HG03520 (cell line): ENCODE results near the gene PRAF2.

ENCODE experiments used
- ATAC-seq: cut with Tn5 transposase; IDR thresholded peaks from one replicate; pipeline ENCODE4 v1.9.1; 2021; ENCODE audit warnings: mild to moderate bottlenecking, moderate library complexity; ENCODE audit not compliant: unreplicated experiment

PRAF2 gene

DNA sequence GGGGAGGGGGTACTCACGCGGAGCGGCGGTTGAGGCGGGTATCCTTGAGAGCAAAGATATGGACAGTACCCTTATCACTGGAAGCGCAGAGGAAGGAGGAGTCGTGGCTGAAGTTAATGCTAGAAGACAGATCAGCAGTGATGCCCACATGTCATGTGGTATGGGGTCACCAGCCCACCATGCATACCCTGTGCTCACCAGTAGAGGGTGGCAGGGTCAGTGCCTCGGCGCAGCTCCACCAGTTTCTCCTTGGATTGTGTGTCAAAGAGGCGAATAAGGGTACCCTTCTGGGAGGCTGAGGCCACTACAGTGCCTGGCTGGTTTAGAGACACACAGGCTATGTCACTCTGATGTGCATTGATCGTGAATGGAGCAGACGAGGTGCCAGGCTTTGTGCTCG lies 1.5 kb upstream of the PRAF2 start:
- no peak for ATAC-seq

DNA sequence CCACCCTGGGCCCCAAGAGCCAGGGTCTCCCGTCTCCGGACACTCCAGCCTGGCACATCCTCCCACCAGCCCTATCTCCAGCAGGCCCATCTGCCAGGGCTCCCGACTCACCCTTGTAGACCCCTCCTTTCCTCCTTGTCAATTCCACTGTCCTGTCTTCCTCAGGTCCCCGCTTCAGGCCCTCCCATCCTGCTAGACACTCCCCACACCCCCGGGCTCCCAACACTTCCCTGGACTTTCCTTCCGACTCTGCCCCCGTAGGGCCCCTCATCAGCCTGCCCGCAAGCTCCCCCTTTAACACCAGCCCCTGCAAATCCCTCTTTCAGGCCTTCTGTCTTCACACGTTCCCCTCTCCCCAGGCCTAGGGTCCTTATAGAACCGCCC lies 1.1 kb downstream of the PRAF2 start:
- ATAC-seq = no peak

DNA sequence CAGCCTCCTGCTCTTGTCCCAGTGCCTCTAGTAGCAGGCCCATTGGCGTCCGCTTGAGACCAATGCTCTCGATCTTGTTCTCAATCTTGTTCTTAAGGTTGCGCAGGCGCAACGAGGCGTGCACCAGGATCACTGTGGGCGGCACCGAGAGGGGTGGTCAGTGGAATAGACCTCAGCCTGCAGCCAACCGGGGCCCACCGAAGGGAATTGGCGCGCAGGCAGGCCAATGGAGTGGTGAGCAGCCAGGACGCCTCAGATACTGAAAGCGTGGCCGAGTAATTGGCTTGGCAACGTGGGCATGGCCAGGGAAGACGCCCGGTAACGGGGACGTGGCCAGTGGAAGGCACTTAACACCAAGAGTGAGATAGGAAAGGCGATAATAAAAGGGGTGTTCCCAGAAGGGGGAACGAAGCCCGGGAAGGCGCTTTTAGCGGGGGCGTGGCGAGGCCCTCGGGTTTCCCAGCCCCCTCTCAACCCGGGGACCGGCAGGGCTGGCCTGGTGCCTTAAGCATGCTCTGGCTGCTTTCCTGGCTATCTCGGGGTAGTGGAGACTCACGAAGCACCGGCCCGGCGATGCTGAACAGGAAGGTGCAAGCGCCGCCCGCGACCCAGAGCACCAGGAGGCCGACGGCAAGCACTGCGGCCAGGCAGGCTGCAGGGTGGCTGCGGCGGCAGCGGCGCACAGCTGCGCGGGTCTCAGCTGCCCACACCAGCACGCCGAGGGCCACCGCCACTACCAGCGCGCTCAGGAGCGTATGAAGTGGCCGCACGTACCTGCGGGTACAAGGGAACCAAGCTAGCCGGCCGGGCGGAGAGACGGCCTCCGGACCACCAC lies 1.7 kb downstream of the PRAF2 start:
- no peak for ATAC-seq

DNA sequence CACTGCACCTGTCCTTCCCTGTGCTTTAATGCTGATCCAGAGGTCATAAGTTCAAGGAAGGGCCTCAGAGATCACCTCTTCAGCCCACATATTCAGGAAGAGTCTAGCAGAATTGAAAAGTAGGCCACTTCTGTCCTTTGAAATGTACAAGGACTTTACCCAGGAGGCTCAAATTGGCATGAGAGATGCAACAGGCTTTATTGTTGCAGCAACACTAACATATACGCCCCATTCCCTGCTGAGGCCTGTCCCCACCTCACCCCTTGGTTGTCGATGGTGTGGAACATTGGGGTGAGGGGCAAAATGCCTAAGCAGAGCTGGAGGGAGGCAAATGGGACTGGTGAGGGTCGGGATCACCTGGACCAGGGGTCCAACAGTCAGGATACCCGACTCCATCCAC lies 2.8 kb downstream of the PRAF2 start:
- ATAC-seq = no peak

DNA sequence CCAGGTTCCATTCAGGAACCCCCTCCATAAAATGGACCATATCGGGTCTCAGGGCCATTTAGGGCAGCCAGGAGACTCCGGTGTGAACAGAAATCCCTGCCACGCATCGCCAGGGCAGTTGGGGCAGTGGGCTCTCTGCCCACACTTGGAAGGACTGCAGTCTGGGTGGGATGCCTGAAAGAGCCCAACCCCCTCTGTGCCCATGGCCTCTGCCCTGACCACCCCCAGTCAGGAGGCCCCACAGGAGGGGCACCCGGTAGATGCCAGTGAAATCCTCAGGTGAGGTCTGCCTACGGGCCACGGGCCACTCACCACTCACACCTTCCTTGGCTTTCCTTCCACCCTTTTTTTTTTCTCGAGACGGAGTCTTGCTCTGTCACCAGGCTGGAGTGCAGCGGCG lies 4.8 kb downstream of the PRAF2 start:
- no peak for ATAC-seq

DNA sequence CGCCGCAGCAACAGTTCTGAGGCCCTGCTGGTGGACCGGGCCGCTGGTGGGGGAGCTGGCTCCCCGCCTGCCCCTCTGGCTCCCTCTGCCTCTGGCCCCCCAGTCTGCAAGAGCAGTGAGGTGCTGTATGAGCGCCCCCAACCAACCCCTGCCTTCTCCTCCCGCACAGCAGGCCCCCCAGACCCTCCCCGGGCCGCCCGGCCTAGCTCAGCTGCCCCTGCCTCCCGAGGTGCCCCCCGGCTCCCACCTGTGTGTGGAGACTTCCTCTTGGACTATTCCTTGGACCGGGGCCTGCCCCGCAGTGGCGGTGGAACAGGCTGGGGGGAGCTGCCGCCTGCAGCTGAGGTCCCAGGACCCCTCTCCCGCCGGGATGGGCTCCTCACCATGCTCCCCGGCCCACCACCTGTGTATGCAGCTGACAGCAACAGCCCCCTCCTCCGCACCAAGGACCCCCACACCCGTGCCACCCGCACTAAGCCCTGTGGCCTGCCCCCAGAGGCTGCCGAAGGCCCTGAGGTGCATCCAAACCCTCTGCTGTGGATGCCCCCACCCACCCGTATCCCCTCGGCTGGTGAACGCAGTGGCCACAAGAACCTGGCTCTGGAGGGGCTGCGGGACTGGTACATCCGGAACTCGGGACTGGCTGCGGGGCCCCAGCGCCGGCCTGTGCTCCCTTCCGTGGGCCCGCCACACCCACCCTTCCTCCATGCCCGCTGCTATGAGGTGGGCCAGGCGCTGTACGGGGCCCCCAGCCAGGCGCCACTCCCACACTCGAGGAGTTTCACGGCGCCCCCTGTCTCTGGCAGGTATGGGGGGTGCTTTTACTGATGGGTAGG lies 6.3 kb downstream of the PRAF2 start:
- no peak for ATAC-seq

DNA sequence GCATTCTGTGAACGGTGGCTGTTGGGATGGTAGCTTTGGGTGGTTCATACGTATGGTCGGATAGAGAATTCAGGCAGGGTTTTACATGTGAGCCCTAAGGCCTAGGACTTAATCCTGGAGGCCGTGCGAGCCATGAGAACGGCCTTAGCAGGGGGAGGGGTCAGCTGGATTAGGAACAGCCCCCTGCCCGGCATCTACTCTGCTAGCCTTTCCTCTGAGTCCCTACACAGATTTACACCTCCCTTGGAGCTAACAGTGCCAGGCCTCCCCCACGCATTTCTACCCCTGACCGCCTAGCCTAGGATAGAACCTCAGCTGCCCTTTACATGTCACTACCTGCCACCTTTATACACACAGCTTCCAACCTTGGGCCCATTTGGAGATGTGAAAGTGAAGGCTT lies 7.1 kb downstream of the PRAF2 start:
- no peak for ATAC-seq

DNA sequence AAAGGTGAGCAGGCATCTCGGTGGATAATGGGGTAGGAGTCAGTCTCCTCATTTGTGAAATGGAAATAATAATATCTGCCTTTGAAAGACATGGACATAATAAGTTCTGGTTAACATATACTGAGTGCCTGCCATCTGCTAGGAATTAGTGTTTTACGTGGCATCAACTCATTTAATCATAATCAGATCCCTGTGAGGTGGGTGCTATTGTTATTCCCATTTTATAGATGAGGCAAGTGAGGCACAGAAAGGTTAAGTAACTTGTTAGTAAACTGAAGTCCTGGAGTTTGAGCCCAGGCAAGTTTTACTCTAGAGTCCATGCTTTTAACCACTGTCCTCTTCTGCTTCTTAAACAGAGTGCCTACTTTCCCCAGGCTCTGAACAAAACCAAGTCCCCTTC lies 7.5 kb downstream of the PRAF2 start:
- ATAC-seq = no peak

DNA sequence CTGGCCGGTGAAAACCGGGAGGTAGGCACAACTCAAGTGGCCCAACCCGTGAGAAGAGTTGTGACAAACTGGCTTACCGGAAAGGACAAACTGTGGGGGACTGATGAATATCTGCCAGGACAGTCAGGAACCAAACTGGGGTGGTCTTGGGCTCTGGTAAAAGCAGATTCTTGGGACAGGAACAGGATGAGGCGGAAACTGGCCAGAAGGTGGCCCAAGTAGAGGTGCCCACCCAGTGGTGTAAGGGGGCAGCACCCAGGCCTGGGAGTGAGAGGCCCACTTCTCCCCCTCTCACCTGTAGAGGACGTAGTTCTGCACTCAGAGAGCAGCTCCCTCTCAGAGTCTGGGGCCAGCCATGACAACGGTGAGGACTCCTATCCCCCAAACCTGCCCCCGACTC lies 9.1 kb downstream of the PRAF2 start:
- no peak for ATAC-seq

DNA sequence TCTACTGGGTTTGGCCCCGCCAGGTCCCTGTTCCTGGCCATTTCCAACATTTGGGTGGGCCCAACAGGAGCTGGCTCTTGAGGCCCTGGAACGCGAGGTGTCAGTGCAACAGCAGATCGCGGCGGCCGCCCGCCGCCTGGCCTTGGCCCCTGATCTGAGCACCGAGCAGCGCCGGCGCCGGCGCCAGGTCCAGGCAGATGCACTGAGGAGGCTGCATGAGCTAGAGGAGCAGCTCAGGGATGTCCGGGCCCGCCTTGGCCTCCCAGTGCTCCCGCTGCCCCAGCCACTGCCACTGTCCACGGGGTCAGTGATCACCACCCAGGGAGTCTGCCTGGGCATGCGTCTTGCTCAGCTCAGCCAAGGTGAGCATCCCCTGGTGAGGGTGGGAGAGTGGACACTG lies 9.5 kb downstream of the PRAF2 start:
- ATAC-seq = no peak

DNA sequence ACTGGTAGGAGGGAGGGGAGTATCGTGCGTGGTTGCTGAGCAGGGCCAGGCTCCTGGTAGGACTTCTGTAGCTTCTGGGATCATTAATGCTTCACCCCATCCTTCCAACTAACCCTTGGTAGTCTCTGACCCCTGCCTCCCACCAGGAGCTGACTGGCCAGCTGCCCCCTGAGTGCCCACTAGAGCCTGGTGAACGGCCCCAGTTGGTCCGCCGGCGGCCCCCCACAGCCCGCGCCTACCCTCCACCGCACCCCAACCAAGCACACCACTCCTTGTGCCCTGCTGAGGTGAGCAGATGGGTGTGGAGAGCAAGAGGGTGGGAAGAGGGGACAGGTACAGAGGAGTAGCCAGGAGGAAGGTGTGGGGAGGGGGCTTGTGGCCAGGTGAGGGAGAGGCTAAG lies 10.1 kb downstream of the PRAF2 start:
- no peak for ATAC-seq

DNA sequence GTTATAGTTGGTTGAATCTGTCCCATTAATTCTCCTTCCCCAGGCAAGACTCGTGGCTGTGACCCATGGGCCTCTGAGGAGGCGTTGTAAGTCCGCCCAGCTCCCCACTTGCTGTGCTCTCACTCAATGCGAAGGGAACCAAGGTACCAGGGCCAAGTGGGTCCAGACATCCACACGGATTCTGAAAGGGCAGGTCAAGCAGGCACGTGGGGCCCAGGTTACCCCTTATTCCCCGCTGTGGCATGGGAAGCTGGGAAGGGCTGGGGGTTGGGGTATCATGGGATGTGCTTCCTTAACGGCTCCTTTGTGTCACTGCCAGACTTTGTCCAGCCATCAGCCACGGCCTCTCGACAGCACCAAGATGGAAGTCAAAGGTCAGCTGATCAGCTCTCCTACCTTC lies 11.9 kb downstream of the PRAF2 start:
- no peak for ATAC-seq

DNA sequence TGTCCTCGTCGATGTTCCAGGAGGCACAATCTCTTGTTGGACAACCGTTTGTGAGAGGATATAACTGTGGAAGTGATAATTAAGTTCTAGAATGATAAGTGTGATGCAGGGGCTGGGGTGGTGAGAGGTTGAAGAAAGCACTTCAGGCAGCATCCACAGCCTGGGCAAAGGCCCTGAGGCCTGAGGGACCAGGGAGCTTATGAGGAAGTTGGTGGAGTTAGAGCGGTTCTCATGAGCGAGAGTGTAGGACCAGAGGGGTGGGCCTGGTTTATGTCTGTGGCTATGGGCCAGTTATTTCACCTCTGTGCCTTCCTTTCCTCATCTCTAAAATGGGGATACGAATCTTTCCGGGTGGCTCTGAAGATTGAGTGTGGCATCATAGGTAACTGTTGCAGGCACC lies 12.3 kb downstream of the PRAF2 start:
- no peak for ATAC-seq

DNA sequence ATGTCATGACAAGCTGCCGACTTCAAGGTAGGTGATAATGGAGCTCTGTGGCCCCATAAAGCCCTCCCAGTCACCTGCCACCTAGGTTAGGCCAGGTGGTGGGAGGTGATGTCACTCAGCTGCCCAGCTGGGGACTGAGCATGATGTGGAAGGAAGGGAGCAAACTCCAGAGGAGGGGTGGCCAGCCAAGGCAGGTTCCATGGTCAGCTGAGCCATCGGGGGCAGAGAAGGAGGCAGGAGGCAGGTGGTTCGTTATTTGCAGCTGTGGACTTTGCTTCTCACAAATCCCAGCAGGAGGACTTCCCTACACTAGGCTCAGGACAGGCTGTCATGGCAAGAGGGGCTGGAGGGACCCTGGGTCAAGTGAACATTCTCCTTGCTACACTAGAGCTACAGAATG lies 12.9 kb downstream of the PRAF2 start:
- no peak for ATAC-seq

DNA sequence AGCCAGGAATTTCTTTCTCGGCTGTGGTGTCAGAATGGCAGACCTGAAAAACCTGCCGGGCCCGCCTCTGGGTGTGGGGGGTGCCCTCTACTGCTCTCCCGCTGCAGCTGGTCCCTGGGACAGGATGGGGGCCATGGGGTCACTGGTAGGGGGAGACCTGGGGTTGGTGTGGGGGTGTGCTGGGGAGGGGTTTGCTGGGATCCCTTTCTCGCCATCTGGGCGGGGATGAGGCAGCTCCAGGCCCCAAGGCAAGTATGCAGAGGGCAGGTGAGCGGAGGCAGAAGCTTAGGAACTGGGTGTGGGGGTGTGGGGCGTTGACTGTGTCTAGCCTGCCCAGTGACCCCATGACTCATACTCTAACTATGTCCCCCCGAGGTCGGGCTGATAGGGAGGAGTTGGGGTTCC lies 14.1 kb downstream of the PRAF2 start:
- no peak for ATAC-seq

DNA sequence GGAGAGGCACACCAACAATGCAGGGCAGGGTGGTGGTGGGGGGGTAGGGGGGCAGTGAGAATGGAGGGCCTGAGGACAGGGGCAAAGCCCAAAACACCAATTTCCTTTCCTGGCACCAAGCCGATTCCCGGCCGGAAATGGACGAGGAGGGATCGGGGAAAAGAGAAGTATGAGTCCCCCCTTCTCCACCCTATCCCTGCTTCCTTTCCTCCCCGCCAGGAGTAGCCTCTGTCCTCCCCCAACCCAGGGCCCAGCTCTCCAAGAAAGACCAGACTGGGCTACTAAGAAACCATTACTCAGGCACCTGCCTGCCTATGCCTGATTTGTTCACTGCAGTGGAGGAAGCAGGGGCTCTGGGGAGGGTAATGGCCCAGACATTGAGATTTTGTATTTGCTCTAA lies 14.6 kb downstream of the PRAF2 start:
- no peak for ATAC-seq

DNA sequence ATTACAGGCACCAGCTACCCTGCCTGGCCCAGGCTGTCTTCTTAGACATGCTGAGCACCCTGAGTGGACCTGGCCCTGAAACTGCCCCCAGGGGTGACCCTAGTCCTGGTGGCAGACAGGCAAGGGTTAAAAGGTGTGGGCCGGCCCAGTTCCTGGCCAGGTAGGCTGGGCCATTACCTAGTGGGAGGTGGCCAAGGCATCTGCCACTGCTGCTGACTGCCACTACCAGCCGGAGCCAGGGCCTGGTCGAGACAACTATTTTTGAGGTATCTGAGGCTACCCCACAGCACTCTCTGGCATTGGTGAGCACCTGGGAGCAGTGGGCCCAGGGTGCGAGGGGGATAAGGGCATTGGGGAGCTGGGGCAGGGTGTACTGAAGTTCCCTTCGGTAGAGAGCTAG lies 15.0 kb downstream of the PRAF2 start, which contains the start of gene CCDC120:
CCDC120 (plus strand) TSS at position 206 of the 400 bp plus-strand sequence. CDS start 3,043 bp downstream, outside the sequence.
- no peak for ATAC-seq

DNA sequence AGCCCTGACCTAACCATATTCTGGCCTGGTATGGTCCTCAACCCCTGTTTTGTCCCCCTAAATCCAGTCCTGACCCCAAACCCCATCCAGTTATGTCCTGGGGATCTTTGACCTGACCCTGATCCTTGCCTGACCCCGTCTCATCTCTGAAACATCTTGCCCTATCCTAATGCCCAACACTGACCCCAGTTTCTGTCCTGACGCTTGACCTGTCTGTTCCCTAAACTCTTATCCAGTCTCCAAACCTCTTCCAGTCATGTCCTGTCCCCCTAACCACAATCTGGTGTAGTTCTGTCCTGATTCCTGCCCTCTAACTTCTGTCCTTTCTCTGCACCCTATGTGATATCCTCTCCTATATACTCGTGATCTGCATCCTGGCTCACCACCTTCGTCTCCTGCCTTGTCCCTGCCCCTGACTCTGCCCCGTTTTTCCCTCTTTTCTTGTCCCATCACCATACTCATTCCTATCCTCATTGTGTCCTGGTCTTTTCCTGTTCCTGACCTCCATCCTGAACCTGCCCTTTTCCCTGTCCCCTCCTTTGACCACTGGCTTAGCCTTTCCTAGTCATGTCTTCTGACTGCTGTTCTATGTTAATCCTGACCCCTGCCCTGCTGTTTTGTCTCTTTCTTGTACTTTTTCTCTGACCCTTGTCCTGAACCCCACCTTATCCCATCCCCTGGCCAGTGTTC lies 19.6 kb downstream of the PRAF2 start:
- ATAC-seq = no peak

DNA sequence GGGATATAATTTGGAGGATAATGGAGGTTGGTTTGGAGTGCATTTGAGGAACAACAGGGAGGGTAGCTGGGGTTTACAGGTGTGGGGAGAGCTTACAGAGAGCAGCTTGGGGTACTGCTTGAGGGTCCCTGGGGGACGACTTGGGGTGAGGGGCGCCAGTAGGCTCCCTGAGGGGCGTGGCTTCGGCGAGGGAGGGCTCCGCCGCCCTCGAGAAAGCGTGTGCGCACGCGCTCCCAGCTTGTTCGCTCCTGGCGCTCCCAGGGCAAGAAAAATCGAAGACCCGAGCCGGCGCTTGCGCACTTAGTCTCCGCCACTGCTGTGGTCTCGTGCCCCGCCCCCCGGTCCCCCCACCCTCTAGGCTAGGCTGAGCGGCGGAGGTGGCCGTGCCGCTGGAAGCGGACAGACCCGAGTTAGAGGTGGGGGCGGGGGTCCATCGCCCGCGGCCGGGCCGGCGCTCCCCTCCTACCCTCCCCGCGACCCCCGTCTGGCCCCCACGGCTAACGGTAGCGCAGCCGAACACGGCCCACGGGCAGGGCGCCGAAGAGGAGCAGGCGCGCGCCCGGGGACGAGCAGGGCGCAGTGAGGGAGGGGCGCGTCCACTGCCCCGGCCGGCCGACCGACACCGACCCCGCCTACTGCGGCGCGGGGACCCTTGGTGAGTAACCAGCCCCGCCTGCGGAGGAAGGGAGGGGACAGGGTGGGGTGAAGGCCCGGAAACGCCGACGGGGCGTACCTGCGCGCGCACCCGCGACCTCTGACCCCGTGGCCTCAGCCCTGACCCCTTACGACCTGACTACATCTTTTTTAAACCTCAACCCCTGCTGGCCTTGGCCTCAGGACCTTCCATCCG lies 20.4 kb downstream of the PRAF2 start:
- ATAC-seq = no peak

DNA sequence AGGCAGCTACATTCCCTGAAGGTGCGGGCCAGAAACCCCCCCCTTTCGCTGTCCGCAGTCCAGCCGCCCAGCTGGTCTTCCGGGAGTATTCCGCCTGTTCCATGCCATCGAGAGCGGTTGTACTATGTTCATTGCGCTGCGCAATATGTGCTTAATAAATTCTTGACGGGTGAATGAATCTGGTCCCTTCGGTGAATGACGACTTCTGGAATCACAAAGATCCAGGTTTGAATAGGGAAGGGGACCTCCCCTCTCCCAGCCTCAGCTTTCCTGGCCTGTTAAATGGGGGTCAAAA lies 29.9 kb downstream of the PRAF2 start:
- no peak for ATAC-seq
